GM19240 (cell line): ENCODE results near the gene DEFB123.
"Not testable (repeated sequence)": the region's sequence is repeated elsewhere in the genome, so short reads cannot be mapped to it uniquely, and the experiment has no call there.

ENCODE experiments used
- DNase-seq: peaks from one replicate; pipeline ENCODE4 v3.0.0; 2011; ENCODE audit warnings: low spot score; ENCODE audit not compliant: insufficient read length

Gene DEFB123, protein sequence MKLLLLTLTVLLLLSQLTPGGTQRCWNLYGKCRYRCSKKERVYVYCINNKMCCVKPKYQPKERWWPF

DNA sequence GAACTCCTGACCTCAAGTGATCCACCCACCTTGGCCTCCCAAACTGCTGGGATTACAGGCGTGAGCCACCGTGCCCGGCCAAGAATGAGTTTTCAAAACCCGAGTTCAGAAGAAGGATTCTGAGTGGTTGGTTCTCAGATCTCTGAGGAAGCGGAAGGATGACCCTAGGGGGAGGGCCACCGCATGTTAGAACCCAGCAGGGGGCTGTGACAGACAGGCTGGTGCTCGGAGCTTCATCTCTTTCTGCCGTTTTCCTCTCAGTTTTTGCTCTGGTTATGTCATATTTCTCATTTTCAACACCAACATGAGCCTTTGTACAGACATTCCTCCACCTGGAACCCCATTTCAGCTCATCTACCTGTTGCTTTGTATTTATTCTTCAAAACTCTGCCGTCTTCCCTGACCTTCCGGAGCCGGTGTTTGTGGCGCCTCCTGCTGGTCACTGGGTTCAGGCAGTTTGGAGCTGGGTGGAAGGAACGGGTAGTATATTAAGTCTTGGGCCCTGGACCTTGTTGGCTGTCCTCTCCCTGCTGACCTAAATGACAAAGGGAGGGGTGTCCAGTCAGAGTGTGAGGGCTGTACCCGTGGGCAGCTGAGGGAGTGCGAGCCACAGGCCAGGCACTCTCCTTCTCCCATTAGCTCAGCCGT, at the start of gene DEFB123:
Gene DEFB123 (plus strand): TSS at position 621 of the 648 bp plus-strand sequence. CDS start 67 bp downstream, outside the sequence.
- DNase-seq, result no peak

DNA sequence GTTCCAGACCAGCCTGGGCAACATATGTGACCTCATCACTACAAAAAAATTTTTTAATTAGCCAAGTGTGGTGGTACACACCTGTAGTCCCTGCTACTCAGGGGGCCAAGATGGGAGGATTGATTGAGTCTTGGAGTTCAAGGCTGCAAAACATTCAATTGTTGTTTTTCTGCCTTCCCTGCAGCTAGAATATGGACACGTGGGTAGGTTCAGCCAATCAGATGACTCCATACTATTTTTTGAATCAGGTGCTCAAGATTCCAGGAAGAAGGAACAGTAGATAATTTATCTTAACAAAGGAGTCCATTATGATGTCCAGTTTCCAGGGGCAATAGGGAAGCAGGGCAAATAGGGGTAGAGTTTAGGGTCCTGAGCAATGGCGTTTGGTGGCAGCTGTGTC, 47.6 kb upstream of the DEFB123 start:
- DNase-seq, result no peak

GRCh38 chr20:31394900-31395299, 45.5 kb upstream of the DEFB123 start:
- no peak for DNase-seq

DNA sequence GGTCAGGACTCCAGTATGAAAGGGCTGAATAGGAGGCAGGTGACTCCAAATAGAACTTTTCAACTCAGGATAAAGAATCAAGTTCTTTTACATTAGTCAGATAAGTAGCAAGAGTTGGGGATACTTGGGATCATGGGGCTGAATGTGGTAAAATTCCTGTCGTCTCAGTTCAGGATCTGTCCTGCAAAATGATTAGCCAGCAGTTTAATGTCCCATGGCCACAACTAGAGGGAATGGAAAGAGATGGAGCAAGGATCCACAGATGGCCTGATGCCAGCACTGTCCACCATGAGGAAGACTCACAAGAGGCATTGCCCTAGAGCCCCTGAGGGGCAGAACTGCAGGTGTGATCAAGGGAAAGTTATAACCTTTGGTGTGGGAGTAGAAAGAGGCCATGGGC, 36.5 kb upstream of the DEFB123 start:
- DNase-seq, result no peak

- DNase-seq, result no peak
Observed at GRCh38 chr20:31406115-31406514, 34.3 kb upstream of the DEFB123 start, which contains the start of gene DEFB121. DEFB121 (minus strand) TSS chr20:31406215; CDS start chr20:31406152, 63 bp downstream.

DNA sequence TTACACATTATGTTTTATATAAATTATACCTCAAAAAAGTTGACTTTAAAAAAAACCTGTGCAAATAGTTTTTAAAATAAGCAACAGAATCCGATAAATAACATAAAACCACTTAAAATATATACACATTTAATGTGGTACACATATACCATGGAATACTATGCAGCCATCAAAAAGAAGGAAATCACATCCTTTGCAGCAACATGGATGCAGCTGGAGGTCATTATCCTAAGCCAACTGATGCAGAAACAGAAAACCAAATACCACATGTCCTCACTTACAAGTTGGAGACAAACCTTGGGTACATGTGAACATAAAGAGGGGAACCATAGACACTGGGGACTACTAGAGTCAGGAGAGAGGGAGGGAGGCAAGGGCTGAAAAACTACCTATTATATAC, 30.4 kb upstream of the DEFB123 start:
- no peak for DNase-seq

GRCh38 chr20:31414381-31414780, 26.1 kb upstream of the DEFB123 start:
- DNase-seq, result no peak

- no peak for DNase-seq
Observed at GRCh38 chr20:31415653-31416052, 24.8 kb upstream of the DEFB123 start.

DNA sequence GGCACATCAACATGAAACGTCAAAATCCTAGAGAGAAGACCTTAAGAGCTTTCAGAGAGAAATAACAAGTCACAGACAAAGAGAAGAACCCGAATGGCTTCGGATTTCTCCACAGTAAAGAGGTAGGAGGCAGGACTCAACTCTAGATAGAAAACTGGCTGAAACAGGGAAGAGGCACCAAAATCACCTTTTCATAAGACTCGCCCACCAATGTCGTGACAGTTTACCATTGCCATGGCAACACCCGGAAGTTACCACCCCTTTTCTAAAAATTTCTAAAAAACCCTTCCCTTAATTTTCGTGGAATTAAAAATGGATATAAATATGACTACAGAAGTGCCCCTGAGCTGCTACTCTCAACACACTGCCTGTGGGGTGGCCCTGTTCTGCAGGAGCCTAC, 22.1 kb upstream of the DEFB123 start:
- no peak for DNase-seq

DNA sequence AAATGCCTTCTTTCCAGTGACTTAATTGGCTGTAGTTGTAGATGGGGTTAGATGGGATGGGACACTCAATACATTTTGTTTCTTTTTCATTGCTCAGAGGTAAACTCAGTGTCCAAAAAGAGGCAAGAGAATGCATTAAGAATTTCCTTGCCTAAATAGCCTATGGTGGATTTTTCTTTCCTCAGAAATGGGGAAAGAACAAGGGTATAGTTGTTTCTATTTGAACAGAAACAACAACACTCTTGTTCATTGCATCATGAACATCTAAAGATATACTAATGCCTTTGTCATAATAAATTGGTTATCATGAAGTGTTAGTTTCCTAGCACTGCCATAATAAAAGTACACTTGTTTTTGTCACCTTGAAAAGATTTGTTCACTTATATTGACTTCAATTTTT, 14.6 kb upstream of the DEFB123 start:
- no peak for DNase-seq

GRCh38 chr20:31426891-31427551, 13.4 kb upstream of the DEFB123 start:
- not testable (repeated sequence) for DNase-seq

DNA sequence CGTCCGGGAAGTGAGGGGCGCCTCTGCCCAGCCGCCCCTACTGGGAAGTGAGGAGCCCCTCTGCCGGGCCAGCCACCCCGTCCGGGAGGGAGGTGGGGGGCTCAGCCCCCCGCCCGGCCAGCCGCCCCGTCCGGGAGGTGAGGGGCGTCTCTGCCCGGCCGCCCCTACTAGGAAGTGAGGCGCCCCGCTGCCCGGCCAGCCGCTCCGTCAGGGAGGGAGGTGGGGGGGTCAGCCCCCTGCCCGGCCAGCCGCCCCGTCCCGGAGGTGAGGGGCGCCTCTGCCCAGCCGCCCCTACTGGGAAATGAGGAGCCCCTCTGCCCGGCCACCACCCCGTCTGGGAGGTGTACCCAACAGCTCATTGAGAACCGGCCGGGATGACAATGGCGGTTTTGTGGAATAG, 12.9 kb upstream of the DEFB123 start:
- DNase-seq, result not testable (repeated sequence)

GRCh38 chr20:31430568-31431115, 9.8 kb upstream of the DEFB123 start:
- DNase-seq, result no peak

DNA sequence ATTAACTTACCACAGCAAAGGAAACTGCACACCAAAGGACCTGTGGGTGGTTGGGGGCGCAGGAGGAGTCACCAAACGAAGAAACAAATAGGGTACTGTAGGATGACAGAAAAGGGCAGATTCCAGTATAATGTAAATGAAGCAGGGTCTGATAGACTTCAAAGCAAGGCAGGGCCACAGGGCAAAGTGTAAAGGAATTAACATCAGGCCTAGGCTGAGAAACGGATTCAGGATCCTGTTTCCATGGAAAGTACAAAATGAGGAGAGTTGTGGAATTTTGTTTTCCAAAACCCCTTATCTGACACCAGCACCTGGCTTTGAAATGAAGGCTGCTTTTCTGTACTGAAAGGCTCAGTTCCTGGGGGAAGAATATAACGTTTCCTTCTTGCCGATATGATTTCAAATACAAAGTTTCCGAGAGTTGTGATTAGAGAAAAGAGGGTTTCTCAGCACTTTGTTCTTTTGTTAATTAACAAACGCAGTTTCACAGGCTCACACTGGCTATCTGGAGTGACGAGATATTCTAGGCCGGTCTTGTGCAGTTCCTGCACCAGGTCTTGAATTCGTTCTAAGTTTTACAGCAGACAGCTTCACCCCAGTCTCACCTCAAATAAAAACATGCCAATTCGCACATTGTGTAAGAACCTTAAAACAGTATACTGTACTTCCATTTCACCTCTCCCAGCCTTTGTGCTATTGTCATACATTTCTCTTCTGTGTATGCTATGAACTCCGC, 5.8 kb downstream of the DEFB123 start:
- DNase-seq, result no peak

DNA sequence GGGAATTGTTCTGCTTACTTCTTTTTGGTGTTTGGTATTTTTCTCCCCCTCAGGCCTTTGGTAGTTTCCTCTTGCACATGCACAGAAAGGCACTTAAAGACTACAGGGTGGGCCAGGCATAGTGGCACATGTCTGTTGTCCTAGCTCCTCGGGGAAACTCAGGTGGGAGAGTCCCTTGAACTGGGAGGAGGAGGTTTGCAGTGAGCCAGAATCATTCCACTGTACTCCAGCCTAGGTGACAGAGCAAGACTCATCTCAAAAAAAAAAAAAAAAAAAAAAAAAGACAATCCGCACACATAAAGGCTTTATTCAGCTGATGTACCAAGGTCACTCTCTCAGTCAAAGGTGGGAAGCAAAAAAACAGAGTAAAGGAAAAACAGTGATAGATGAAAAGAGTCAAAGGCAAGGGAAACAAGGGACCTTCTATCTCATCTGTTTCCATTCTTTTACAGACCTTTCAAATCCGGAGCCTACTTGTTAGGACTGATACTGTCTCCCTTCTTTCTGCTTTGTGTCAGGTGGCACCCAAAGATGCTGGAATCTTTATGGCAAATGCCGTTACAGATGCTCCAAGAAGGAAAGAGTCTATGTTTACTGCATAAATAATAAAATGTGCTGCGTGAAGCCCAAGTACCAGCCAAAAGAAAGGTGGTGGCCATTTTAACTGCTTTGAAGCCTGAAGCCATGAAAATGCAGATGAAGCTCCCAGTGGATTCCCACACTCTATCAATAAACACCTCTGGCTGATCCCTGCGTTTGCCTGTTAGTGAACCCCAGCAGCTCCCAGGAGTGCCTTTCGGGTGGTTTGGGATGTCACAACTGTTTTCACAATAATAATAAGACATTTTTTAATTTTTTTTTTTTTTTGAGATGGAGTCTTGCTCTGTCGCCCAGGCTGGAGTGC, 9.3 kb downstream of the DEFB123 start:
- DNase-seq, result no peak

- no peak for DNase-seq
Observed at GRCh38 chr20:31452575-31452974, 12.1 kb downstream of the DEFB123 start.

- DNase-seq, result no peak
Observed at GRCh38 chr20:31454361-31454760, 13.9 kb downstream of the DEFB123 start.

- DNase-seq, result not testable (repeated sequence)
Observed at GRCh38 chr20:31470946-31471345, 30.5 kb downstream of the DEFB123 start.

DNA sequence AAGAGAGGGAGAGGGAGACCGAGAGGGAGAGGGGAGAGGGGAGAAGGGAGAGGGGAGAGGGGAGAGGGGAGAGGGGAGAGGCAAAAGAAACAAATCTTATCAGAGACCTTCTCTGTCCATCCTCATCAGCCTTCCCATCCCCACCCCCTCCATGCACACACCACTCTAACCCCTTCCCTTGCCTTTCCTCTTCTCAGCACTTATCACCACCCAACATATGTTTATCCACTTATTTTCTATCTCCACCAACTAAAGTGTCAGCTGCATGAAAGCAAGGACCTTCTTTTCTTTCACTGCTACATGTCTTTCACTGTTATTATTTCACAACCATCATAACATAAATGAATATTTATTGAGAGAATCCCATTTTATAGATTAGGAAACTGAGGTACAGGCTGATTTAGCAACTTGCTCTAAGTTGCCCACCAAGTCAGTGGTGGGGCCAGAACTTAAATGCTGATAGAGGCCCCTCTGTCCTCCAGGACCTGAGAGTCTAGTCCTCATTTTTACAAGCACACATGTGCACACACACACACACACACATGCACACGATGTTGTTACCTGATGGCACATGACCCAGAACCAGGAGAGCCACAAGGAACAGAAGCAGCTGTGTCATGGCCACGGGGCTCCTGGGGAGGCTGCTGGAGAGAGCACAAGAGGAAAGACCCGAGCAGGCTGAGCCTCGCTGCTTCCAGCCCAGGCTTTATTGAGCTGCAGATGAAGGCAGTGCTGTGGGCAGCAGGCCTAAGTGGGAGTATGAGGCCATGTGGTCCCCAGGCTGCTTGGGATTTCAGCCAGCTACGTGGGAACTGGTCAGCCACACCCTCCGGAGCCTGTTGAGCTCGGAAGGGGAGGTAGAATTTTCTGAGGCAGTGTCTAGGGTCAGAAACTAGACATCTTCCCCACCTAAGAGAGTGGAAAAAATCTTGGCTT, 32.2 kb downstream of the DEFB123 start:
- no peak for DNase-seq
